NCI-H345 (cell line): ENCODE results near the gene GABRA5.
"Not testable (repeated sequence)": the region's sequence is repeated elsewhere in the genome, so short reads cannot be mapped to it uniquely, and the experiment has no call there.

Source experiments
- DNase-seq: peaks from one replicate; lab custom pipeline; 2025; lab: John Stamatoyannopoulos, UW

Gene GABRA5

DNA sequence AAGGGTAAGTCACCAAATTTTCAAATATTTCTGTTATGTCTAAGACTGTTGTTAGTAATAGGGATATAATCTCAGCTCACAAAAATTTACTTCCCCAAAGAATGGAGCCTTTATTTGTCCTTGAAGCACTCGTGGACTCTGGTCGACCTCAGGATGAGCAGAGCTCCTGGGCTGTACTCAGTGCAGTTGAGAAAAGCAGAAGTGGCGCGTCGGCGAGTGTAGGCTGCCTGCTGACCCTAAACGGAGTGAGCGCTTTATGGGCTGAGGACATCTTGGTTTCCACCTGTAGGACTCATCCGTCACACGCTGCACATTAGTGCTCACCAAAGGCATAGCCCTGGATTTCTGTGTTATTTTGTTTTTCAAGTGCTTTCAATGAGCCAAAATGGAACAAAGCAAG, 11.0 kb downstream of the GABRA5 start:
- no peak for DNase-seq

DNA sequence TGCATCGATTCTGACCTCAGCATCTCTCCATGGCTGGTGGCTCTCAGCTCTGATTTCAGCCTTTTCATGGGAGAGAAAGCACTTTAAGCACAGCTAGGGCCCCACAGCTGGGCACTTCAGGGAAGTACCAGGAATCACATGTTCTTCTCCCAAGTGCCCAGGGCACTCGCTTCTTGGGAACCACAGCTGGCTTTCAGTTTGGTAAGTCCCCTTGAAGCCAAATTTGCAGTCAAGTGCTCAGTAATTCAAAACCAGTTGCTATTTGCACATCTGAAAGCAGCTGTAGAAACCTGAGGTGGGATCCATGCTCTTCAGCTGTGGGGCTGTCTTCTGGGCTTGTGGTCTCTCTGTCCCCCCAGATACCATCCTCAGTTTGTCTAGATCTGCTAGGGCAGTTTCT, 12.8 kb downstream of the GABRA5 start:
- peak; percentile 14 for DNase-seq

DNA sequence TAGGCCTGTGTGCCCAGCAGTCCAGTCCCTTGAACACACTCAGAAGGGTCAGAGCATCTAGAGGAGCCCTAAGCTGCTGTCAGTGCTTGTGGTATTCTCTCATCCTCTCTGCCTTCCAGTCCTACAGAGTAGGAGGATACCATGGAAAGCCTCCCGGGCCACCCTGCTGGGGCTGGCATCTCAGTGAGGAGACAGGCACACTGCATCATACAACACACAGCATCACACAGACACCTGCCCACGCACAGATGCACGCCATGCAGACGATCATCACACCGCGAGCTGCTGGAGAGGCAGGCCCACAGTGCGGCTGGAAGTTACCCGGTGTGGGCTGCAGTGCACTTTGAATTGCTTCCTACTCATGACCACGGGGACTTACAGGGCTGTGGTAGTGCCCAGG, 15.2 kb downstream of the GABRA5 start:
- no peak for DNase-seq

DNA sequence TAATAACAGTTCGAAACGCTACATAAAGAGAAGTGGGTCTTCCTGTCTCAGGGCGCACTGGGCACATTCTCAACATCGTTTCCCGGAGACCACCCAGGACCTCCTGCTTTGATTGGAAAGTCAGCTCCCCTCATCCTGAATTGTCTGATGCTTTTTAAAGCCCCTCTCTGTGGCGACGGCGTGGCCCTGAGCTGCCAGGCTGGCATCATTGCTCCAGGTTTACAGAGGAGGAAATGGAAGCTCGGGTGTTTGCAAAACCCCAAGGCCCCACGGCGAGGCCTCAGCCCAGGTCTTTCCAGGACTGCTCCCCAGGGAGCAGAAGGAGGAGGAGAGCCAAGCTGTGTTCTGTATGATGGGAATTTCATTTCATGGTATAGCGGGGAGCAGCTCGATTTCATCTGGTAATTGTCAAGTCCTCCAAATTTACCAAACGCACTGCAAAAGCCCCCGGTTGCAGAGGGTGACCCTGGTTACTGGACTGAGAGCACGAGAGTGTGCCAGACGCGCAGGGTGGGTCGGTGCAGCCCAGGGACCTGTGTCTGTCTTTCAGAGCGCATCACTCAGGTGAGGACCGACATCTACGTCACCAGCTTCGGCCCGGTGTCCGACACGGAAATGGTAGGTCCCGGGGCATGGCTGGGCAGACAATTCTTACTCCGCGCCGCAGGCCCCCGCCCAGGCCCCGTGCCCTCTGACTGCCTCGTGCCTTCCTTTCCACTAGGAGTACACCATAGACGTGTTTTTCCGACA, 15.9 kb downstream of the GABRA5 start:
- no peak for DNase-seq

DNA sequence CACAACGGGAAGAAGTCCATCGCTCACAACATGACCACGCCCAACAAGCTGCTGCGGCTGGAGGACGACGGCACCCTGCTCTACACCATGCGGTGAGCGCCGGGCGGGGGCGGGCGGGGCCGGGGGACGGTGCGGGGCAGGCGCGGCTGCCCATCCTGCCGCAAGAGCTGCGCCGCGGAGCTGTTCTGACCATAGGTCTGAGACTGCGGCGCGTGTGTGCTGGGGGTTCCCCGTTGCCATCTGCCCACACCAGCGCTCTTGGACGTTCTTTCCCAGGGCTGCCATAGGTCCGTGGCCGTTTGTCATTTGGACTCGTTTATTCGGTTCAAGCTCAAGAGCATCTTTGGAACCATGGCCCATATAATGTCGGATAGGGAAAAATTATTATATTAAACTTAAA, 16.6 kb downstream of the GABRA5 start:
- no peak for DNase-seq

DNA sequence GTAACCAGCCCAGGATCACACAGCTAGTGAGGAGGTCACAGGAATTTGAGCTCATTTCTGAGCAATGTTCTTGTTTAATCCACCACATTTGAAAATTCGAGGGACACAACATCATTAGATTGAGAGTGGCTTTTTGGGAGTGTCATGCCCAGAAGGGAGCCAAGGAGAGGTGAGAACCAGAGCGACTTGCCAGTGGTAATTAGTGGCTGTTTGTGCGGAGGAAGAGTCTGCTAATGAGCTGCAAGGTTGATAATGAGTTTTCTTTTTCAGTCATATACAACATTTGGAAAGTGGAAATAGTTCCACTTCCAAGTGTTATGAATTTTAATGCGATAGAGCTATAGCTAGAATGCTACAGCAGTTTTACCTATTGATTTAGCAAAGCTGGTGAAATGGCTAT, 19.7 kb downstream of the GABRA5 start:
- no peak for DNase-seq

DNA sequence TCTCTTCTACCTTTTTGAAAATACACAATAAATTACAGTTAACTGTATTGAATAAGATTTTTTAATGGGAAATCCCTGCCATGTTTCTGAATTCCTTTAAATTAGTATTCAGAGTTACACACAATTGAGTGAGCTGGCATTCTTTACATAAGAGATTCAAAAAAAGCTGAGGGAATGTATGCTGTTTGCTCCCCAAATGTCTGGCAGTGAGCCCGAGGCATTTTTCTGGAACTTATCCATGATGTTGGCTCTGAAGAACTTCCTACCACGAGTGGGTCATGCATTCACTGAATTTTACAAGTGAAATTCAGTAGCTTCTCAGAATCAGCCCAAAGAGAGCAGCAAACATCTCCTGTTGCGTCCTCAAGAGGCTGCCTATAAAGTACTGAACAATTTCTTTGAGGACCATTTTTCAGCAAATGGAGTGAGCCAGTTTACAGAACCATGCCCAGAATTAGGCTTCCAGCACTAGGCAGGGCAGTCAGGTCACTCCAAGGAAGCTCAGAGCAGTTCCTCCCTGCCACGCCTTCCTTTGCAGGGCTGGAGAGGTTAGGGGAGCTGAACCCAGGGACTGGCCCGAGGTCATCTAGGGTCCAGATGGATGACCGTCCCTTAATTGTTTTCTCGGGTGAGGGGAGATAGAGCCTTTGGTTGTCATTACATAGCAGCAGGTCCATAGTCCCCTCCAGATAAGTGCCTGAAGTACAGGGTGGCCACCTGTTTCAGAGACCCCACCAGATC, 21.2 kb downstream of the GABRA5 start:
- DNase-seq: no peak

DNA sequence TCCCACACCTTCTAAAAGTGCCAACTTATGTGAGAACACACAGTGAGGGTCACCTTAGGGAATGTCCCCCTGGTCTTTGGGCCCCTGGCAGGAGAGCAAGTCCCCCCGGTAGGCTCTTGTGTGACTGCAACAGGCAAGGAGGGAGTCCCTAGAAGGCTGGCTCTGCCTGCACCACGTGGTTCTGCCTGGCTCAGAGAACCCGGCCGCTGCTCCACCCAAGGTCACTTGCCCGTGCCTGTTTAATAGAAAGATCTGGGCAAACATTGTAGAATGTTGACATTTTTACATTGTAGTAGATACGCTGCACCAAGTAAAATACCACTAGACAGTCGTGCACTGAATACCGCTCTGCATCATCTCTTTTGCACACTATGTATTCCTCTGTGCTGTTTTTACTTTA, 21.9 kb downstream of the GABRA5 start:
- no peak for DNase-seq

DNA sequence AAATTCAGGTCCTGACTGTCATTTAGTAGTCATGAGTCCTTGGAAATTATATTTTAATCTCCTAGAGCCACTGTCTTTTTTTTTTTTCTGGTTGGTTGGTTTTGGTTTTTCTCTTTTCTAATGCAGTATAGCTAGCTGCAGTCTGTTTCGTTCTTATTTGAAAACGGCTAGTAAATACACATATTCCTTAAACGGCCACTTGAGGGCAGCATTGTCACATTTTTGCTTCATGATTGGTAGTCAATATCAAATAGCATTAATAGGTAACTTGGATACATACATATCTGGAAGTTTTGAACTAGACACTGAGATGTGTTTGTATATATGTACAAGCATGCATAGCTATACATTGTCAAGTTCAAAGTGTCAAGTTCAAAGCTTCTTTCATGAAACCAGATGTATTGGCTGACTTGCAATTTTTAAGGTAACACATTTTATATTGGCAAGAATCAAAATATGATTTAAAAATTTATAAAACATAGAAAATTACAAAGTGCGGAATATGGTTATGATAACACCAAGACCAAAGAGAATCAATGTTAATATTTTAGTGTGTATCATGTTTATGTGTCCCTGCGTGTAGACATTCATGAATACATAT, 22.5 kb downstream of the GABRA5 start:
- peak; percentile 70 for DNase-seq

DNA sequence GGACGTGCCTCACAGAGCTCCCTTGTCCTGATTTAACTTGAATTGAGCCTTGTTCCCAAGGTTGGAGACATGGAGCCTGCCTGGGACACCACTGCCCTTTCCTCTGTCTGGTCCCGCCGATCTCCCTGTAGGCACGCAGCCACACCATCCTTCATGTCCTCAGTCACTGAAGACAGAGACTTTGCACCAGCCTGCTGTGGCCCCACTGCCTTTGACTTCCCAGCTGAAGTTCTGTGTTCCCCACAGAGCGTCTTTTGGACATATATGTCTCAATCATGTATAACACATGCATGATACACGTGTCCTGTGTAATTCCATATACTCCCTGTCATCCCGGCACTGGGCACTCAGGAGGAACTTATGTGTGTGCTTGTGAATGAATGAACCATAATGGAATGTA, 23.6 kb downstream of the GABRA5 start:
- DNase-seq: no peak

DNA sequence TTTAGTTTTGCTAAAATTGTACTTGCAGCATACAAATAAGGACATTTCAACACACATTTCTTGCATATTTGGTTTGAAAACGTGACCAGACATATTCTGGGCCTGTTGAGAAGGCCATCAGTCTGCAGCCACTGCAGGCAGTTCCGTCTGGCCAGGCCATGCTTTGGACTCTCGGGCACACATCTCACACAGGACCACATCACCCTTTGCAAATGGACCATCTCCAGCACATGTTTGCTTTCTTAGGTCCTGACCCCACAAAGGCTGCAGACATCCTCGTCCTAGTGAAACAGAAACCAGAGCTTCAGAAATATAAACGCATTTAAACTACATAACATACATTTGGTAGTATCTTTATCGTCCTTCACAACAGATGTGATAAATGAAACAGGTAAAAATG, 24.1 kb downstream of the GABRA5 start:
- no peak for DNase-seq

DNA sequence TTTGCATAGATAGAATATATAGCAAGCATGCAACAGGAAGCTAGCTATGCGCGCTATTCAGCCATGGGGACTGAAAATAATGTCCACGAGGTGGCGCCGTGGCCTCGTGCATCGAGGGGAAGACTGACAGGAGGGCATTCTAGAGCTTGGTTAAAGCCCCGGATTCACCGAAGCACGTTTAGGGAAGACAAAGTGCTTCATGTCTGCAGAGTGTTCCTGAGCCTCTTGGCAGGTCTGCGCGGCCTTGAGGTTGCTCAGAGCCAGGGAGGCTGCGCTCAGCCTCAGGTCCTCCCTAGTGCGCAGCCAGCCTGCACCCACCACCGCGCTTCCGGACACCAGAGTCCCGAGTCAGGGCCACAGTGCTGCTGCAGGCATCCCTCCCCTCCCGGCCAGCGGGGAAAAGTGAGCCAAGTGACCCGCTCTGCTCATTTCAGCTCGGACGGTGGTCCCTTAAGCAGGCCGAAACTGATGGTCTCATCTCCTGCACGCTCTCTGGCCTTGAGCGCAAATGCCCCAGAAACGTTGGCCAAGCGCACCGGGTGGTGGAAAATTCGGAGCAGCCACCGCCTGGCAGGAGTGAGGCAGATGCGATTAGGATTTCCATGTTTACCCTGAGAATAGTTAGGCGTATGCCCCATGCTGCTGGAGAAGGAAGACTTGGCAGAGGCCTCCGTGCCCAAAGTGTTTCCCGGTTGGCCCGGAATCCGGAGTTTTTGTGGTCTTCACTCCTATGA, 24.8 kb downstream of the GABRA5 start:
- peak; percentile 64 for DNase-seq

DNA sequence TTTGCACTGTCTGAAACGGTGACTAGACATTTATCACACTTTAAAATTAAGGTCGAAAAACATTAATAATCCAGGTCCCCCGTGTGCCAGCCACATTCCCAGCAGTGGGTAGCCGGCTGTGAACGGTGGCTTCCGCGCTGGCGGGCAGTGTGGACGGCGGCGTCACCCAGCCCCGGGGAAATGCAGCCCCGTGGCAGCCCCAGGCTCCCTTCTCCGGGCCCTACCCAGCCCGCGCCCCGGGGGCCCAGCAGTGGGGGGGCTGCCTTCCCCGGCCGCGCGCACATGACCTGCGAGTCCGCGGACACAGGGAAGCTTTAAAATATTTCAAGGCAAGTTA, 25.3 kb downstream of the GABRA5 start:
- no peak for DNase-seq

DNA sequence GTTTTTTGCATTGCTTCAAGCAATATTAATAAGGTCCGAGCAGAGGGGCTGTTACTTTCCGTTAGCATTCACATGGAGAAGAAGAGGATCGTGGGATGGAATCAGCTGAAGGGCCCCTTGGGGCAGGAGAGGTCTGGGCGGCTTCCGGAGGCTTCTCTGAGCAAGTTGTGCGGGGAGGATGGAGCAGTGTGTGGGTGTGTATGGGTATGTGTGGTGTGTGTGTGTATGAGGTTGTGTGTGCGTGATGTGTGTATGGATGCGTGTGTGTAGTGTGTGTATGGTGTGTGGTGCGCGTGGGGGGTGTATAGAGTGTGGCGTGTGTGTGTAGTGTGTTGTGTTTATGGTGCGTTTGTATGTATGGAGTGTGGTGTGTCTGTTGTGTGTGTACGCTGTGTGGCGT, 25.8 kb downstream of the GABRA5 start:
- DNase-seq: no peak

DNA sequence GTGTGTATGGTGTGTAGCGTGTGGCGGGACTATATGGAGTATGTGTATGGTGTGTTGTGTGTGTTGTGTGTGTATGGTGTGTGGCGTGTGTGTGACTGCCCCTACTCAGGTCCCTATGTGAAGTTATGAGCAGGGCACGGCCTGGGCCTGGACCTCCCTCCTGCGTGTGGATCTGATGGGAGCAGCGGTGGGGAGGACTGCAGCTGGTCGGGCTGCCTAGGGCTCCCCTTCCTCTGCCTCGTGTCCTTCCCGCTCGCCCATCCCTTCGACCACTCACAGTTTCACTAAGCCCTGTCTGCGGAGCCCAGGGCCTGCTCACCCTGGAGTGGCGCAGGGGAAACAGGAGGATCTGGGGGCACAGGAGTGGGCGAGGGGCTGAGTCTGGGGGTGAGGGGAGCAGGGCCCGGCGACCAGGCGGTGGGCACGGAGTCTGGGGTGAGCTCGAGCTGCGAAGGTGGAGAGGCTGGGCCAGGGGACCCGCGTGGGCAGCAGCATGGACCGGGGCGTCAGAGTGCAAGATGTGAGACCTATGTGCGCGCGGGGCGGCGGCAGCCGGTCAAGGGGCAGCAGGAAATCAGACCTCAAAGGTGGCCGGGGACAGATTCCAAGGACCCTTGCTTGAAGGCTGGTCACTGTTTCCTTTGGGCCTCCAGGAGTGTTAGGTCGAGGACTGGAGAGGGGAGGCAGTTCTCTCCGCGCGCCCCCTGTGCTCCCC, 26.6 kb downstream of the GABRA5 start:
- DNase-seq: no peak

DNA sequence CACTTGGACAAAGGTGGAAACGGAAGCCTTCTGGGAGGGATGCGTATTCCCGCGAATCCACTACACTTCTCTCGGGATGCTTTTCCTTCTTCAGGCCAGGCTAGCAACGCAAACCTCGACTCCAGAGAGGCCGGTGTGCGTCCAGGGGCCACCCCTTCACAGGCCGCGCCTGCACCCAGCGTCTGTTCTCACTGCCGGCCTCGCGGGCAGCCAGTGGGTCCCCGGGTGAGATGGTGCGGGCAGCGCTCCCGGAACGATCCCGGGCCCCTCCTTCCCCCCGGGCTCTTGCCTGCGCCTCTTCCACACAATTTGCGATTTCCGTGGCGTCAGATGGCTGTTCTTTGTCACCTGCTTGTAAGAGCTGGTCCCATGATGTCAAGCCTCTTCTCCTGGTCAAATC, 27.3 kb downstream of the GABRA5 start:
- DNase-seq: no peak

DNA sequence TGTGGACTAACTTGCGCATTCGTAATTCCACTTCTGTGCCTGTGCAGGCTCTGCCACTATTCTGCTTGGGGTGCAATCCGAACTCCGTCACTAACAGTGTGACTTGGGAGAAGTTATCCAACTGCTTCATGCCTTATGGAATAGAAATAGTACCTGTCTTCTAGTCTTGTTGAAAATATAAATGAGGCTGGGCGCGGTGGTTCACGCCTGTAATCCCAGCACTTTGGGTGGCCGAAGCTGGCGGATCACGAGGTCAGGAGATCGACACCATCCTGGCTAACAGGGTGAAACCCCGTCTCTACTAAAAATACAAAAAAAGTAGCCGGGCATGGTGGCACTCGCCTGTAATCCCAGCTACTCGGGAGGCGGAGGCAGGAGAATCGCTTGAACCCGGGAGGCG, 28.5 kb downstream of the GABRA5 start:
- not testable (repeated sequence) for DNase-seq

DNA sequence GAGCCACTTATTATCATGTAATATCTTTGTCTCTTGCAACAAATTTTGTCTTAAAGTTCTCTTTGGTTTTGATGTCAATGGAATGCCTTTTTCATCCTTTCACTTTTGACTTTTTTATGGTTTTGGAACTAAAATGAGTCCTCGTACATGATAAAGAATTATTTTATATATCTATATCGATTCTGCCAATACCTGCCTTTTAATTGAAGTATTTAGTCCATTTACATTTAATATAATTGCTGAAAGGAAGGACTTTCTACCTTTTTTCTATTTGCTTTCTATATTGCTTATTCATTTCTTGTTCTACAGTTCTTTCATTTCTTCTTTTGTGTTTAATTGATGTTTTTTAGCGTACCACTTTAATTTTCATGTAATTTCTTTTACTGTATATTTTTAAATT, 32.8 kb downstream of the GABRA5 start:
- no peak for DNase-seq

DNA sequence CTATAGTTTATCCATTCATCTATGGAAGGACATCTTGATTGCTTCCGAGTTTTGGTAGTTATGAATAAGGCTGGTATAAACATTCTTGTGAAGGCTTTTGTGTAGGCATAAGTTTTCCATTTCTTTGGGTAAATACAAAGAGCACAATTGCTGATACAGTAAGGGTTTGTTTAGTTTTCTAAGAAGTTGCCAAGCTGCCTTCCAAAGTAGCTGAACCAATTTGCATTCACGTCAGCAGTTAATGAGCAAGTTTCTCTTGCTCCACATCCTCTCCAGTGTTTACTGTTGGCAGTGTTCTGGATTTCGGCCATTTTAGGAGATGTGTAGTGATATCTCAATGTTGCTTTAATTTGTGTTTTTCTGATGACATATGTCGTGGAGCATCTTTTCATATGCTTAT, 34.2 kb downstream of the GABRA5 start:
- DNase-seq: no peak

DNA sequence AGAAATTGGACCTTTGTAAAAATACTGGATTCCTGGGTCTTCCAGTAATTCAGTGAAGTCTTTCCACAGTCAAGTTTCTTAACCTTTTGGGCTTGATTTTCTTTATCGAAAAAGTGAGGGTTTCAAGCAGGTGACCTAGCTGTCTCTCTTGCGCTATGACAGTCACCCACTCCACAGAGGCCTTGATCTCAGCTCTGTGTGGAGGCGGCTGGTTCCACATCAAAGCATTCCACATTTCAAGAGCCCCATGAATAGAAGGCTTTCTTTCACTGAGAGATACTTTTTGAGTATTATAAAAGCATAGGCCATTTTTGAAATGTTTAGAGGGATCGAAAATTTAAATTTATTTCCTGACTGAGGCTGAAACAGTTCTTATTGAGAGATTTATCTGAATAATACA, 43.9 kb downstream of the GABRA5 start:
- no peak for DNase-seq

DNA sequence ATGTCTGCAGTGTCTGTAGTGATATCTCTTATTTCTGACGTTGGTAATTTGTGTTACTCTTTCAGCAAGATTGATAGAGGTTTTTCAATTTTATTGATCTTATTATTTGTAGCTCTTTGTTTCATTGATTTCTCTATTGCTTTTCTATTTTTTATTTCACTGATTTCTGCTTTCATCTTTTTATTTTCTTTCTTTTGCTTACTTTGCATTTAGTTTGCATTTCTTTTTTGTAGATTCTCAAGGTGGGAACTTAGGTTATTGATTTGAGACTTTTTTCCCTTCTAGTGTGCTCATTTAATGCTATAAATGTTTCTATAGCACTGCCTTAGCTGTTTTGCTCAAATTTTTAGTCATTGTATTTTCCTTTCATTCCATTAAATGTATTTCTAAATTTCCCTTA, 54.6 kb downstream of the GABRA5 start:
- no peak for DNase-seq

DNA sequence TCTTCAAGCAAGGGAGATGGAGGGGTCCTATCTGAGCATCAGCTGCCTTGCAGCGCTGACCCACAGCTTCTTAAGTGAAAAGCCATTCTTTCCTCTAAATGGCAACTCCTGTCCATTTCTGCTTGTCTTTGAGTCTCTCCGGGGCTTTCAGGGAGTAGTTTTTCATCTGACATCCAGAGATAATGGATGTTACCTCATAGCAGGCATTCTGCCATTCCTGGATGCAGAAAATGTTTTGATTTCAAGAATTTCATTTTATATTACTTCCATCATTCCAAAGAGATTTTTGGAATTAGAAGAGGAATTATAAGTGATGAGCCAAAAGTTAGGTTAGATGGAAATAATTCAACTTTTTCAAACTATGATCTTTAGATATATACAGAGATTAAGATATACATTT, 59.2 kb downstream of the GABRA5 start:
- DNase-seq: no peak
